SJSA1 (cell line): ENCODE measurements around the gene TAS2R60. TPM values are rescaled to one million over a fixed set of nuclear protein-coding genes. Genes with fewer than 3 reads are reported as not detected.
"Not testable (repeated sequence)": the region's sequence is repeated elsewhere in the genome, so short reads cannot be mapped to it uniquely, and the experiment has no call there.

ENCODE experiments used
- DNase-seq, 2 experiments: peaks; one replicate each; pipeline ENCODE4 v3.0.0-alpha.2; 2015 to 2020; ENCODE audit warnings: low spot score in 2 of 2, low read depth in 1 of 2
- H3K27ac ChIP-seq: fragments of 250-450 bp; sonication (Bioruptor Pico); 2 replicates; pipeline ENCODE4 v1.5.1; 2020; ENCODE audit warnings: mild to moderate bottlenecking, moderate library complexity
- H3K27me3 ChIP-seq: fragments of 250-450 bp; sonication (Bioruptor Pico); replicated peaks from 2 replicates; pipeline ENCODE4 v1.5.1; 2020; ENCODE audit warnings: mild to moderate bottlenecking, moderate library complexity
- H3K36me3 ChIP-seq: fragments of 250-450 bp; sonication (Bioruptor Pico); 2 replicates; pipeline ENCODE4 v1.5.1; 2020; ENCODE audit warnings: mild to moderate bottlenecking
- H3K4me1 ChIP-seq: fragments of 250-450 bp; sonication (Bioruptor Pico); replicated peaks from 2 replicates; pipeline ENCODE4 v1.6.1; 2021; ENCODE audit warnings: mild to moderate bottlenecking
- H3K4me3 ChIP-seq: fragments of 250-450 bp; sonication (Bioruptor Pico); 2 replicates; pipeline ENCODE4 v1.5.1; 2020; ENCODE audit warnings: mild to moderate bottlenecking
- H3K9me3 ChIP-seq: fragments of 250-450 bp; sonication (Bioruptor Pico); replicated peaks from 2 replicates; pipeline ENCODE4 v1.5.1; 2020; ENCODE audit warnings: mild to moderate bottlenecking
- total RNA-seq: library from RNA; depleted of rRNA; stranded (reverse); fragments of >200 nt; shearing (Covaris generic); gene quantifications from 2 replicates; pipeline ENCODE4 v1.2.3, GENCODE V29; 2014

TAS2R60 gene
- total RNA-seq, 1 experiment from 2014 or later, result not detected

DNA sequence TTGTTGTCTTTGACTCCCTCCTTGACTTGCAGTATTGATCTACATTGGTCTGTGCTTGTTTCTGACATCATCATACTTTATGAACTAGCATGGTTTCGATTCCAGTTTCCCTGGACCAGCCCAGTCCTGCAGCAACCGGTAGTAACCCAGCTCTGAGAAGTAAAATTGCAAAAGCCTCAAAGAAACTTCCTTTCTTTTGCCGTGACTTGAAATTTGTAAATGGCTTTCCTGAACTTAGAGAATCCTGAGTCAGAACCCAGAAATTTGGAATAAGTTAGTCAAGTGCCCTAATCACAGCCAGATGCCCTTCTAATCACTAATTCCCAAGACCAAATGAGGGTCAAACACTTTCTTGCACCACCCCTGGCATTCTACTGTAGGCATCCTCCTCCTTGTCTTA, 15.0 kb downstream of the TAS2R60 start:
- no peaks in the 10 kb centered on the region for H3K4me1 ChIP-seq
- H3K4me3 ChIP-seq, result no peak overlapping the region
- no peaks in the 10 kb centered on the region for H3K9me3 ChIP-seq
- no peak overlapping the region for H3K27ac ChIP-seq
- no peak for DNase-seq
- no peaks in the 10 kb centered on the region for H3K36me3 ChIP-seq
- no peaks in the 10 kb centered on the region for H3K27me3 ChIP-seq

DNA sequence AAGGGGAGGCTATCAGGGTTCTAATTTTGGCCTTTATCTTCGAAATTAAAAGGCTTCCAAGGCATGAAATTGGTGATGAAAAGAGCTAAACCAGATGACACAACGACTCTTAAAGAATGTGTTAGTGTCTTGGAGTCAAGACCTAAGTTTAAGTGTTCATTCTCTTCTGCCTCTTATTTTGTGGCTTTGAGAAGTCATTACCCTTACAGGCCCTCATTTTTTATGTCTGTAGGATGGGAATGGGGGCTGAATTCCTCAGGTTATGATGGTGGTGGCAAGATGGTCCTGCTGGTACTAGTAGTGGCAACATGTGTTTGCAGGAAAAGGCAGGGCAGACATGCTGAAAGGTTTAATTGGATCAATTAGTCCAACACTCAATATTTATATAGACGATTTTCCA, 15.4 kb downstream of the TAS2R60 start:
- no peaks in the 10 kb centered on the region for H3K27me3 ChIP-seq
- H3K27ac ChIP-seq, result no peak overlapping the region
- no peak for DNase-seq
- no peak overlapping the region for H3K4me3 ChIP-seq
- no peaks in the 10 kb centered on the region for H3K9me3 ChIP-seq
- no peaks in the 10 kb centered on the region for H3K4me1 ChIP-seq
- H3K36me3 ChIP-seq, result no peaks in the 10 kb centered on the region

DNA sequence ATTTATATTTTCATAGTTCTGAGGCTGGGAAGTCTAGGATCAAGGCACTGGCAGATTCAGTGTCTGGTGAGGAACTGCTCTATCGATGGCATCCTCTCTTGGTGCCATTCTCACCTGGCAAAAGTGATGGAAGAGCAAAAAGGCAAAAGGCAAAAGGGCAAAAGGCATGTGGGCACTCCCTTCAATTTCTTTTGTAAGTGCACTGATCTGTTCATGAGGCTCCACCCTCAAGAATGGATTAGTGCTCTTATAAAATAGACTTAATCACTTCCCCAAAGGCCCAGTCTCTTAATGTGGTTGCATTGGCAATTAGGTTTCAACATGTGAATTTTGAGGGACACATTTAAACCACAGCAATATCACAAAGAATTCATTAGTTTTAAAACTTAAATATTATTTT, 16.1 kb downstream of the TAS2R60 start:
- Histone ChIP-seq H3K36me3 (no peaks in the 10 kb centered on the region), H3K4me3 (no peak overlapping the region), H3K9me3 (no peaks in the 10 kb centered on the region), H3K27ac (no peak overlapping the region), H3K27me3 (no peaks in the 10 kb centered on the region), H3K4me1 (no peaks in the 10 kb centered on the region)
- DNase-seq, result no peak

DNA sequence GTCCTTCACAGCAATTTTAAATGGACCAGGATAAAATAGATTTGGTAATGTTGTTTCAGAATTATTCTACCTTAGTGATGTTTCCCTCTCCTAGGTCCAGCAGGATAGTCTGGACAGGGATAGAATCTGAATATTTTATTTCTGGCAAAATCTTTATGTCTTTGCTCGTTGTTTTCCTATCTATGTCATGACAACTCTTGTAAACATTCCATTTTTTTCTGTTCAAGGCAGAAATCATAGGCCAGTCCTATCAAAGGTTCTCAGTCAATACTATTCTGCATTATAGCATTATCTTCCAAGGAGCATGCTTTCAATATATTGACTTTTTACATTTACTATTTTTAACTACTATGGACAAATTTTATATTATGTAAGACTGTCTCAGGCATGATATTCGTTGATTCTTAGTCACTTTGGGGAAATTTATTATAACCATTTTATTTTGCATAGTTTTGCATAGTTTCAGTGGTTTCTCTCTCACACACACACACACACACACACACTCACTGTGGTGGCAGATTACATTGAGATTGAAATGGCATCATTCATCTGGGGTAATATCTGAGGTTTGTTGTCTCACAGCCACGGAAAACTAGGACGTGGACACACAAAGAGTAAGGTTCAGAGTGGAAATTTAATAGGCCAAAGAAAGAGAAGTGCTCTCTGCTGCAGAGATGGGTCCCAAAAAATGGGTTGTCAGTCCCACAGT, 17.2 kb downstream of the TAS2R60 start:
- H3K4me3 ChIP-seq, result no peak overlapping the region
- no peak overlapping the region for H3K27ac ChIP-seq
- no peaks in the 10 kb centered on the region for H3K27me3 ChIP-seq
- H3K4me1 ChIP-seq, result no peaks in the 10 kb centered on the region
- no peaks in the 10 kb centered on the region for H3K9me3 ChIP-seq
- no peak for DNase-seq
- H3K36me3 ChIP-seq, result no peaks in the 10 kb centered on the region

DNA sequence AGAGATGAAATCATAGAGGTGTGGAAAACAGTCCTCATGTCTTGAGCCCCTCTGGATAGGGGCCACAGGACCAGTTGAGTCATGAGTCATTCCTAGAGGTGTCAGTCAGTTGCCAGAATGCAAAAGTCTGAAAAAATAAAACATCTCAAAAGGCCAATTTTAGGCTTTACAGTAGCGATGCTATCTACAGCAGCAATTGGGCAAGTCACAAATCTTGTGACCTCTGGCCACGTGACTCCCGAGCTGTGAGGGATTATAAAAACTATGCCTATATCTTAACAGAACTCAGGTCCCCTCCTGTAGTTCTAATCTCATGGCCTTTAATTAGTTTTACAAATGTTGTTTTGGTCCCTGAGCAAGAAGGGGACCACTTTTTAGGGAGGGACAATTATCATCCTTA, 18.8 kb downstream of the TAS2R60 start:
- no peak for DNase-seq
- Histone ChIP-seq H3K27me3 (no peaks in the 10 kb centered on the region), H3K36me3 (no peaks in the 10 kb centered on the region), H3K9me3 (no peaks in the 10 kb centered on the region), H3K4me1 (no peaks in the 10 kb centered on the region), H3K27ac (no peak overlapping the region), H3K4me3 (no peak overlapping the region)

DNA sequence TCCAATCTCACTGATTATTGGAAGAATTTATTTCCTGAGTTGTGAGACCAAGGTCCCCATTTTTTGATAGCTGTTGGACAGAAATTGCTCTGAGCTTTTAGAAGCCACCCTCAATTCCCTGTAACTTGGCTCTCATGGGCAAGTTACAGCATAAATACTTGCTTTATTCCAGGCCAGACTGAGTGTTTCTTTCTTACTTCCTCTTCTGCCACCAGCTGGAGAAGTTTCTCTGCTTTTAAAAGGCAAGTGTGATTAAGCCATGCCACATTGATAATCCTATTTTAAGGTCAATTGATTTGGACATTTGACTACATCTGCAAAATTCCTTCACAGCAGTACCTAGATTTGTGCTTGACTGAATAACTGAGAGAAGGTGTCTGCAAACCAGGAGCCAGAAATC, 20.3 kb downstream of the TAS2R60 start:
- no peaks in the 10 kb centered on the region for H3K4me1 ChIP-seq
- H3K27ac ChIP-seq, result no peak overlapping the region
- H3K27me3 ChIP-seq, result no peaks in the 10 kb centered on the region
- no peaks in the 10 kb centered on the region for H3K9me3 ChIP-seq
- no peaks in the 10 kb centered on the region for H3K36me3 ChIP-seq
- no peak for DNase-seq
- no peak overlapping the region for H3K4me3 ChIP-seq

DNA sequence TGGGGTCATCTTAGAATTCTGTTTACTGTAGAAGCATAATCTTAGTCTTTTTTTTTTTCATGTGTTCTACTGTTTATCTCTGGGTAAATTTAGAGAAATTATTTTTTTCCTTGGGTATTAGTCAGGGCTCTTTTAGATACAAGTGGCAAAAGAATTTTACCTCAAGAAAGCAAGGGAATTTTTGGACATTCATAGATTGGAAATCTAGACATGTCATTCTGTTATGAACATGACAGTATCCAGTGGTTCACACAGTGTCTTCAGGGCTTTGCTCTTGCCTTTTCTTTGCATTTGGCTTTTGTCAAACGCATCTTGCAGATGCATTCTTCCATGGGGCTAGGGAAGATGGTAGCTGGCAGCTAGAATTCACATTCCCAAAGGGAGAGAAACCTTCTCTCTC, 20.7 kb downstream of the TAS2R60 start:
- Histone ChIP-seq H3K9me3 (no peaks in the 10 kb centered on the region), H3K4me1 (no peaks in the 10 kb centered on the region), H3K36me3 (no peaks in the 10 kb centered on the region), H3K4me3 (no peak overlapping the region), H3K27ac (no peak overlapping the region), H3K27me3 (no peaks in the 10 kb centered on the region)
- DNase-seq, result no peak

DNA sequence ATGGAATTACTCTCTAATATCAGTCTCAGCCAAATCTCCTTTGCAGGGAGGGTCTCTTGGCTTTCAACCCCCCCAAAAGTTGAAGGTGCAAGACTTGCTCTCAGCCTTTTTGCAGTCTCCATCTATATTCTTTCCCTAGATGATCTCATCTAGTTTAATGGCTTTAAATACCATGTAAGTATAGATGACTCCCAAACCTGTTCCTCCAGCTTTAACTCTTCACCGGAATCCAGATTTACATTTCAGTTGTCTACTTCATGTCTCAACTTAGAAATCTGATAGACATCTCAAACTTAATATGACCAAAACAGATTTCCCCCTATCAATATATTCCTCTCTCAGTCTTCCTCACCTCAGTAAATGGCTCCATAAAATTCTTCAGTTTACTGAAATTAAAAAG, 24.5 kb downstream of the TAS2R60 start:
- Histone ChIP-seq H3K27me3 (no peaks in the 10 kb centered on the region), H3K4me3 (no peak overlapping the region)

DNA sequence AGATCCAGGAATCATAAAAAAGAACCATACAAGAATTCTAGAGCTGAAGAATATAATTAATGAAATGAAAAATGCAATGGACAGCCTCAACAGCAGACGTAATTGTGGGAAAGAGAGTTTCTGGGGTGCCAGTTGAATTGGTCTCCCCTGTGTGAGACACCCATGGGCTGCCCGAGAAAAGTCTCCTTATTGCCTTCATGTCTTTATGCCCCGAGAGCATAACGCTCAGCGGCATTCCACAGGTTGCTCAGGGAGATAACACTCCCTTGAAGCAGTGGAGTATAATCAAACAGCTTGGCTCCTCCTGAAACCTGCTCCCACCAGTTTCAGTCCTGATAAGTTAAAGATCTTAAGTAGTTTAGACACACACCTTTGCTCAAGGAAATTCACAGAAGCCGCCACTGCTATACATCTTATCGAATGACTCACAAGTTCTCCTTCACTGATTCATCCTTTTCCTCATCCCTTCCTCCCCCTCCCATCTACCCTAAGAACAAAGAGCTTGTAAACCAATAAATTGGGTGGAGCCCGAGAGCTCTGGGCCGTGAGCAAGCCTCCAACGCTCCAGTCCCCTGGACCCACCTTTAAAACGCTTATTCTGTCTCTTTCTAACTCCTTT, 28.9 kb downstream of the TAS2R60 start:
- not testable (repeated sequence) for H3K9me3 ChIP-seq, H3K4me1 ChIP-seq, DNase-seq, H3K27me3 ChIP-seq, H3K36me3 ChIP-seq, H3K4me3 ChIP-seq, H3K27ac ChIP-seq

More for the DNA sequence above, 24.5 kb downstream of the TAS2R60 start:
- Histone ChIP-seq H3K36me3 (no peaks in the 10 kb centered on the region), H3K9me3 (no peaks in the 10 kb centered on the region), H3K4me1 (no peaks in the 10 kb centered on the region), H3K27ac (no peak overlapping the region)
- DNase-seq, result no peak

DNA sequence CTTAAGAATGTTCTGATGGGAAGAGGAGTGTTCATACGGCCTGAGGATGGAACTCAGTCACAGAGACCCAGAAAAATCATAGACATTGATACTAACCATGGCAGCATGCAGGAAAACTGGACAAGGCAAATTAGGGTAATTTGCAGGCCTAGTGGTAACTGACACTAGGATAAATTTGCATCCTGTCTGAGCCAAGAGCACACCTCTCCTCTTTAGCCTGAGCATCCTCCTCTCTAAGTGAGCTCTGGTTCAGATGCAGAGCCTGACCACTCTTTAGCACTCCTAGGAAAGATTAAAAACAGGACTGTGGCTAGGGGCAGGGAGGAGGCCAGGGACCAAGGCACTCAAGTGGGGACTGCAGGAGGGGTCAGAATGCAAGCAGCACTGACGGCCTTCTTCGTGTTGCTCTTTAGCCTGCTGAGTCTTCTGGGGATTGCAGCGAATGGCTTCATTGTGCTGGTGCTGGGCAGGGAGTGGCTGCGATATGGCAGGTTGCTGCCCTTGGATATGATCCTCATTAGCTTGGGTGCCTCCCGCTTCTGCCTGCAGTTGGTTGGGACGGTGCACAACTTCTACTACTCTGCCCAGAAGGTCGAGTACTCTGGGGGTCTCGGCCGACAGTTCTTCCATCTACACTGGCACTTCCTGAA, 34.4 kb downstream of the TAS2R60 start, which contains the start of gene TAS2R41:
TAS2R41 (plus strand) TSS at position 373 of the 650 bp plus-strand sequence; CDS start at position 373, 0 bp downstream.
- DNase-seq, result no peak
- H3K27me3 ChIP-seq, result 0 out of 2 replicates have a peak, but pooled peaks cover 3% of the 10 kb centered on the region
- H3K27ac ChIP-seq, result no peak within 1 kb of the TSS
- H3K4me1 ChIP-seq, result no peaks in the 10 kb centered on the region
- H3K4me3 ChIP-seq, result no peak within 1 kb of the TSS
- H3K36me3 ChIP-seq, result no peaks in the 10 kb centered on the region
- no peaks in the 10 kb centered on the region for H3K9me3 ChIP-seq

DNA sequence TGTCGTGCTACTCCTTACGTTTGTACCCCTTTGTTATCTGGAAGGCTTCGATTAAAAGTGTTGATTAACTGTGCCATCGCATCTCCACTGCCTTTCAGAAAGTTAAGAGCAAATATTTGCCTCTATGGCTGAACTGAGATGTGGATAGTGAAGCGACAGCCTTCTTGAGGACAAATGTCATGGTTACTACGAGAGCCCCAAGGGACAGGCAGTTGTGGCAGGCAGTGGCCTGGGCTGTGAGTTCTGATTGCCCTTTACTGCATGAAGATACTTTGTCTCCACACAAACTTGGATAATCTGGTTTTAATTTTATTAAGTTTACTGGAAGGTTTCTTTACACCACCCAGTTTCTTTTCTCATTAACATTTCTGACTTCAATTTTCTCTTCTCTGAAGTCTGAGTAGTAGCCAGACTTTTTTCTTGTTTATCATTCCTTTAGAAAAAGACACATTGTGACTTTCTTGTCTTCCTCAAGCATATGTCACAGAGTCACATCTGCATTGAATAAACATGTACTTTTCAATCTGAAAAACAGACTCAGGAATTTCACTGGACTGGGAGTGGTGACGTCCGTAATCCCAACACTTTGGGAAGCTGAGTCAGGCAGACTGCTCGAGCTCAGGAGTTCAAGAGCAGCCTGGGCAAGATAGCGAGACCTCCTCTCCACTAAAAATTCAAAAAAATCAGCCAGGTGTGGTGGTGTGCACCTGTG, 36.0 kb downstream of the TAS2R60 start:
- no peaks in the 10 kb centered on the region for H3K4me1 ChIP-seq
- H3K4me3 ChIP-seq, result no peak overlapping the region
- no peaks in the 10 kb centered on the region for H3K9me3 ChIP-seq
- H3K27me3 ChIP-seq, result 0 out of 2 replicates have a peak, but pooled peaks cover 3% of the 10 kb centered on the region
- no peaks in the 10 kb centered on the region for H3K36me3 ChIP-seq
- DNase-seq, result no peak
- H3K27ac ChIP-seq, result no peak overlapping the region

DNA sequence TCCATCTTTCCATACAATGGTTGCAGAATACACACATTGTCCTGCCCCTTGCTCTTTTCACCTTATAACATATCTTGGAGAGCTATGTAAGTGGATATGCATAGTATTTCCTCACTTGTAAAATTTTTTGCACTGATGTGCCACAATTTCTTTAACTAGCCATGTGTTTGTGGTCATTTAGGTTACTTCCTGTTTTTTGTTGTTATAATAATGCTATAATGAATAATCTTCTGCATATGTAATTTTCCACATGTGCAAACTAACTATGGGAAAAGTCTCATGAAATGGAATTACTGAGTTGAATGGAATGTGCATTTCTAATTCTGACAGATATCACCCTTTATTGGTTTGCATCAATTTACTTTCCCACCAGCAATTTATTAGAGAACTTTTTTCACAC, 37.2 kb downstream of the TAS2R60 start:
- Histone ChIP-seq H3K27ac (no peak overlapping the region), H3K4me3 (no peak overlapping the region)
- no peak for DNase-seq

DNA sequence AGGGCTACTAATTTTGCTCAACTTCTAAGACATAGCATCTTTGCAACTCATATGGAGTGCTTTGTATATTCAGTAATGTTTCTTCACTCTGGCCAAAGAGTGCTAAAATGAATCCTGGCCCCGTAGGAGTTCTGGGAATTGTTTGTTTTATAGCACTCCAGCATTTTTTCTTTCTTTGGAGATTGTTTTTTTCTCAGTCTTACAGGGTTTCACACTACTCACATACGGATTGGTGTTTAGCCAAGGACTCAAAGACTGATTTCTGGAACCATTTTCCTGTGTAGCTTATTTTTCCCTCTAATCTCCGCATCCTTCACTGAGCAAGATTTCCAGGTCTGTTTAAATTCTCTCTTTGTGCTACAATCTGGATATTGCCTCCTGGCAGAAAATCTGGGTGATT, 40.9 kb downstream of the TAS2R60 start:
- 0 out of 2 replicates have a peak, but pooled peaks cover 3% of the 10 kb centered on the region for H3K27me3 ChIP-seq
- no peaks in the 10 kb centered on the region for H3K4me1 ChIP-seq
- no peak for DNase-seq
- no peaks in the 10 kb centered on the region for H3K9me3 ChIP-seq
- no peak overlapping the region for H3K4me3 ChIP-seq
- H3K27ac ChIP-seq, result no peak overlapping the region
- no peaks in the 10 kb centered on the region for H3K36me3 ChIP-seq

More for the DNA sequence above, 37.2 kb downstream of the TAS2R60 start:
- H3K27me3 ChIP-seq, result 0 out of 2 replicates have a peak, but pooled peaks cover 3% of the 10 kb centered on the region
- no peaks in the 10 kb centered on the region for H3K4me1 ChIP-seq
- H3K9me3 ChIP-seq, result no peaks in the 10 kb centered on the region
- H3K36me3 ChIP-seq, result no peaks in the 10 kb centered on the region

DNA sequence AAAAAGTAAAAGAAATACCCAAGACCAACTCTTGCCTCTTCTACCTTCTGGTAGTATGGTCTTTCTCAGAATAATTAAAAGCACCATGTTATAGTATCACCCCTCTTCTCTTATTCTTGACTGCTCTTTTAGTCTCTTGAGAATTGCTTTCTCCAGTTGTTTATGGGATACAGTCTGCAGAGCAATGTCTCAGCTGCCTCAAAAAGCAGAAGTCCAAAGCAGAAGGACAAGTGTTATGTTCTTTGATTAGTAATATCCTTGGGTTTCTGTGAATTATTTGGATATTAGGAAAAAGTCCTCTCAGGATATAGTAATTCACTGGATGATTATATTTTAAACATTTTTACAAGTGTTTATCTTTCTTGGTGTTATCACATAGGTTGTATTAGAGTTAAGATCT, 41.8 kb downstream of the TAS2R60 start:
- Histone ChIP-seq H3K27ac (no peak overlapping the region), H3K36me3 (no peaks in the 10 kb centered on the region), H3K9me3 (no peaks in the 10 kb centered on the region), H3K4me1 (no peaks in the 10 kb centered on the region), H3K4me3 (no peak overlapping the region), H3K27me3 (0 out of 2 replicates have a peak, but pooled peaks cover 3% of the 10 kb centered on the region)
- DNase-seq, result no peak
